Upper lobe of right lung (tissue), 1 donor: ENCODE results near the gene PKIG. TPM values are rescaled to one million over a fixed set of nuclear protein-coding genes. Genes with fewer than 3 reads are reported as not detected.
A peak's percentile ranks its signal among the peaks of the same experiment; 100 is the strongest.

ENCODE experiments used
- ATAC-seq: fragments of 200-7000 bp; cut with Tn5 transposase; one replicate; pipeline ENCODE4 v1.9.1; 2020; ENCODE audit warnings: mild to moderate bottlenecking, moderate library complexity
- DNase-seq: peaks from one replicate; pipeline ENCODE4 v3.0.0-alpha.2; 2020
- H3K27ac ChIP-seq: fragments of 200-600 bp; one replicate; pipeline ENCODE4 v1.8.0; 2022
- H3K27me3 ChIP-seq: fragments of 200-600 bp; one replicate; pipeline ENCODE4 v1.8.0; 2022; ENCODE audit warnings: mild to moderate bottlenecking
- H3K36me3 ChIP-seq: fragments of 200-600 bp; one replicate; pipeline ENCODE4 v1.8.0; 2022
- H3K4me1 ChIP-seq: fragments of 200-600 bp; one replicate; pipeline ENCODE4 v1.8.0; 2022
- H3K4me3 ChIP-seq: fragments of 200-600 bp; one replicate; pipeline ENCODE4 v1.8.0; 2022; ENCODE audit warnings: mild to moderate bottlenecking
- H3K9me3 ChIP-seq: fragments of 200-600 bp; one replicate; pipeline ENCODE4 v1.8.0; 2022
- CTCF ChIP-seq: fragments of 200-600 bp; IDR thresholded peaks from one replicate; pipeline ENCODE4 v1.8.0; 2022; ENCODE audit warnings: antibody characterized with exemption
- intact Hi-C: fragments of 100-400 bp; cut with DNase I; formaldehyde crosslinking; loops from one replicate; pipeline ENCODE4 v1.11.0; 2022
- total RNA-seq: library from RNA; stranded (reverse); fragmentation: NEBNext Ultra II Directional; extraction: Animal tissue kit (Norgen Biotek cat#: 25700); gene quantifications from one replicate; pipeline ENCODE4 v1.2.1, GENCODE V29; 2021
- donor health status: DM: no; HTN: yes; CAD: no; lungs with severe emphysema.

The PKIG gene
- total RNA-seq, 1 donor from 2014 or later: 88.8 TPM

GRCh38 chr20:44600301-44600700, 17.9 kb downstream of the PKIG start:
- peaks cover 86% of the 10 kb centered on the region for H3K4me1 ChIP-seq
- TF ChIP-seq CTCF: no peak
- ATAC-seq: no peak
- H3K9me3 ChIP-seq: no peaks in the 10 kb centered on the region
- intact Hi-C loops: loop anchor here (10.0 kb wide), 1 partner anchor 66 kb away; no protein-coding TSS in a partner anchor
- peak overlapping the region; percentile 79 for H3K27ac ChIP-seq
- no peak overlapping the region for H3K4me3 ChIP-seq
- no peak for DNase-seq
- no peaks in the 10 kb centered on the region for H3K36me3 ChIP-seq
- H3K27me3 ChIP-seq: no peaks in the 10 kb centered on the region

- no peak for ATAC-seq
- H3K4me1 ChIP-seq: peaks cover 85% of the 10 kb centered on the region
- TF ChIP-seq CTCF: no peak
- H3K27me3 ChIP-seq: no peaks in the 10 kb centered on the region
- H3K36me3 ChIP-seq: no peaks in the 10 kb centered on the region
- H3K9me3 ChIP-seq: no peaks in the 10 kb centered on the region
- intact Hi-C loops: loop anchor here (10.0 kb wide), 1 partner anchor 66 kb away; no protein-coding TSS in a partner anchor
- H3K27ac ChIP-seq: peak overlapping the region; percentile 79
- no peak overlapping the region for H3K4me3 ChIP-seq
- DNase-seq: no peak
These were observed 18.4 kb downstream of the PKIG start for GRCh38 chr20:44600758-44601201.

- ATAC-seq: no peak
- Histone ChIP-seq H3K4me3 (no peak overlapping the region), H3K27ac (peak overlapping the region; percentile 79), H3K36me3 (no peaks in the 10 kb centered on the region), H3K27me3 (no peaks in the 10 kb centered on the region), H3K9me3 (no peaks in the 10 kb centered on the region), H3K4me1 (peaks cover 80% of the 10 kb centered on the region)
- no peak for DNase-seq
- intact Hi-C loops: loop anchor here (10.0 kb wide), 1 partner anchor 66 kb away; no protein-coding TSS in a partner anchor
- TF ChIP-seq CTCF: no peak
These were observed 18.9 kb downstream of the PKIG start for GRCh38 chr20:44601236-44601671.

- intact Hi-C loops: loop anchor here (10.0 kb wide), 1 partner anchor 67 kb away; no protein-coding TSS in a partner anchor
- no peaks in the 10 kb centered on the region for H3K27me3 ChIP-seq
- H3K27ac ChIP-seq: peak overlapping the region; percentile 79
- peaks cover 75% of the 10 kb centered on the region for H3K4me1 ChIP-seq
- ATAC-seq: peak; percentile 35
- H3K36me3 ChIP-seq: no peaks in the 10 kb centered on the region
- no peak for TF ChIP-seq CTCF
- H3K4me3 ChIP-seq: no peak overlapping the region
- no peak for DNase-seq
- no peaks in the 10 kb centered on the region for H3K9me3 ChIP-seq
These were observed 19.4 kb downstream of the PKIG start for GRCh38 chr20:44601801-44602204.

GRCh38 chr20:44603327-44603726, 20.9 kb downstream of the PKIG start:
- Histone ChIP-seq H3K4me3 (no peak overlapping the region), H3K9me3 (no peaks in the 10 kb centered on the region), H3K27me3 (no peaks in the 10 kb centered on the region), H3K4me1 (peaks cover 61% of the 10 kb centered on the region), H3K36me3 (no peaks in the 10 kb centered on the region), H3K27ac (peak overlapping the region; percentile 79)
- DNase-seq: no peak
- no peak for TF ChIP-seq CTCF
- intact Hi-C loops: loop anchor here (10.0 kb wide), 1 partner anchor 69 kb away; no protein-coding TSS in a partner anchor
- no peak for ATAC-seq
